SK-N-SH treated with all-trans-retinoic acid at 6 μM for 48 hours (cell line): ENCODE measurements around the gene OXSR1.
"Not testable (repeated sequence)": the region's sequence is repeated elsewhere in the genome, so short reads cannot be mapped to it uniquely, and the experiment has no call there.

Experiments
- ATAC-seq: fragments of 200-7000 bp; cut with Tn5 transposase; 3 replicates; pipeline ENCODE4 v1.9.1; 2020; ENCODE audit warnings: mild to moderate bottlenecking, moderate library complexity
- ARNTL ChIP-seq: fragments of 450-650 bp; formaldehyde crosslinking; IDR thresholded peaks from 2 replicates; pipeline ENCODE4 v1.5.0; 2020; ENCODE audit warnings: low read depth, mild to moderate bottlenecking, moderate library complexity, borderline replicate concordance
- BACH2 ChIP-seq: fragments of 250-450 bp; sonication (Bioruptor Pico); IDR thresholded peaks from 2 replicates; pipeline ENCODE4 v1.9.0; 2021; ENCODE audit warnings: mild to moderate bottlenecking, borderline replicate concordance
- CSDC2 ChIP-seq: fragments of 250-450 bp; sonication (Bioruptor Pico); IDR thresholded peaks from 2 replicates; pipeline ENCODE4 v1.5.0; 2020; ENCODE audit warnings: mild to moderate bottlenecking, moderate library complexity
- ESRRG ChIP-seq: fragments of 250-450 bp; sonication (Bioruptor Pico); IDR thresholded peaks from 2 replicates; pipeline ENCODE4 v1.6.1; 2021; ENCODE audit warnings: mild to moderate bottlenecking
- GLIS3 ChIP-seq: fragments of 250-450 bp; sonication (Bioruptor Pico); IDR thresholded peaks from 2 replicates; pipeline ENCODE4 v1.5.0; 2020; ENCODE audit warnings: mild to moderate bottlenecking, moderate library complexity
- OSR1 ChIP-seq: fragments of 250-450 bp; sonication (Bioruptor Pico); IDR thresholded peaks from 2 replicates; pipeline ENCODE4 v1.8.0; 2022; ENCODE audit warnings: moderate library complexity, mild to moderate bottlenecking, inconsistent platforms
- PPARA ChIP-seq: fragments of 250-450 bp; sonication (Bioruptor Pico); IDR thresholded peaks from 2 replicates; pipeline ENCODE4 v1.5.0; 2020; ENCODE audit warnings: mild to moderate bottlenecking, borderline replicate concordance
- SNAI2 ChIP-seq: fragments of 250-450 bp; sonication (Bioruptor Pico); IDR thresholded peaks from 2 replicates; pipeline ENCODE4 v1.5.0; 2020; ENCODE audit warnings: mild to moderate bottlenecking, moderate library complexity
- TCF4 ChIP-seq: fragments of 250-450 bp; sonication (Bioruptor Pico); IDR thresholded peaks from 2 replicates; pipeline ENCODE4 v1.8.0; 2021; ENCODE audit warnings: mild to moderate bottlenecking, moderate library complexity, borderline replicate concordance
- TOX ChIP-seq: fragments of 250-450 bp; sonication (Bioruptor Pico); IDR thresholded peaks from 2 replicates; pipeline ENCODE4 v1.8.0; 2021; ENCODE audit warnings: mild to moderate bottlenecking, moderate library complexity, borderline replicate concordance
- ZFP30 ChIP-seq: fragments of 450-650 bp; formaldehyde crosslinking; IDR thresholded peaks from 2 replicates; pipeline ENCODE4 v1.5.0; 2022; ENCODE audit warnings: mild to moderate bottlenecking, moderate library complexity
- ZNF8 ChIP-seq: fragments of 450-650 bp; formaldehyde crosslinking; IDR thresholded peaks from 2 replicates; pipeline ENCODE4 v1.5.0; 2020; ENCODE audit warnings: mild to moderate bottlenecking, moderate library complexity
- TF ChIP-seq, protein P1 (sequence below): fragments of 250-450 bp; sonication (Bioruptor Pico); IDR thresholded peaks from 2 replicates; pipeline ENCODE4 v1.5.1; 2021; ENCODE audit warnings: mild to moderate bottlenecking, moderate library complexity
- TF ChIP-seq, protein P2 (sequence below): fragments of 250-450 bp; sonication (Bioruptor Pico); IDR thresholded peaks from 2 replicates; pipeline ENCODE4 v1.8.0; 2020; ENCODE audit warnings: mild to moderate bottlenecking, moderate library complexity, borderline replicate concordance
- TF ChIP-seq, protein P3 (sequence below): fragments of 250-450 bp; sonication (Bioruptor Pico); IDR thresholded peaks from 2 replicates; pipeline ENCODE4 v1.8.0; 2021; ENCODE audit warnings: low read depth, mild to moderate bottlenecking, moderate library complexity, borderline replicate concordance
- TF ChIP-seq, protein P4 (sequence below): fragments of 250-450 bp; sonication (Bioruptor Pico); IDR thresholded peaks from 2 replicates; pipeline ENCODE4 v1.5.0; 2020; ENCODE audit warnings: mild to moderate bottlenecking, moderate library complexity
- TF ChIP-seq, protein P5 (sequence below): fragments of 250-450 bp; sonication (Bioruptor Pico); IDR thresholded peaks from 2 replicates; pipeline ENCODE4 v1.5.1; 2020; ENCODE audit warnings: low read depth, mild to moderate bottlenecking, moderate library complexity

Gene OXSR1

DNA sequence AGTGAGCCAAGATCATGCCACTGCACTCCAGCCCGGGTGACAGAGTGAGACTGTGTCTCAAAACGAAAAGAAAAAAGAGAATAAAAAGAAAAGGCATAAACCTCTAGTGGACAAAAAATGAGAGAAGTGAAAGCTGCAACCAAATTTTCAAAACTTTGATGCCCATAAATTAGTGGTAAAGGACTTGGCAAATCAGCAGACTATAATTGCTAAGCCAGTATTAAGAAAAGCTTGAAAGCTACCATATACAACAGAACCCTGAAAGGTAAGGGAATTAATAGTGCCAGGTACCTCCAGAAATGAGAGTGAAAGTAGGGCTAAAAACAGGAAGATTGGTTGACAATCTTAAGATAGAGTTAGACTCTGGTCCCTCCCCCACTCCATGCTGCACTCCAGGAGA is 67.4 kb downstream of the OXSR1 start:
- ATAC-seq, result no peak
- TF ChIP-seq, protein P1, sequence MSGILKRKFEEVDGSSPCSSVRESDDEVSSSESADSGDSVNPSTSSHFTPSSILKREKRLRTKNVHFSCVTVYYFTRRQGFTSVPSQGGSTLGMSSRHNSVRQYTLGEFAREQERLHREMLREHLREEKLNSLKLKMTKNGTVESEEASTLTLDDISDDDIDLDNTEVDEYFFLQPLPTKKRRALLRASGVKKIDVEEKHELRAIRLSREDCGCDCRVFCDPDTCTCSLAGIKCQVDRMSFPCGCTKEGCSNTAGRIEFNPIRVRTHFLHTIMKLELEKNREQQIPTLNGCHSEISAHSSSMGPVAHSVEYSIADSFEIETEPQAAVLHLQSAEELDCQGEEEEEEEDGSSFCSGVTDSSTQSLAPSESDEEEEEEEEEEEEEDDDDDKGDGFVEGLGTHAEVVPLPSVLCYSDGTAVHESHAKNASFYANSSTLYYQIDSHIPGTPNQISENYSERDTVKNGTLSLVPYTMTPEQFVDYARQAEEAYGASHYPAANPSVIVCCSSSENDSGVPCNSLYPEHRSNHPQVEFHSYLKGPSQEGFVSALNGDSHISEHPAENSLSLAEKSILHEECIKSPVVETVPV (CRISPR knock-in tag), result no peak
- TF ChIP-seq, protein P2, sequence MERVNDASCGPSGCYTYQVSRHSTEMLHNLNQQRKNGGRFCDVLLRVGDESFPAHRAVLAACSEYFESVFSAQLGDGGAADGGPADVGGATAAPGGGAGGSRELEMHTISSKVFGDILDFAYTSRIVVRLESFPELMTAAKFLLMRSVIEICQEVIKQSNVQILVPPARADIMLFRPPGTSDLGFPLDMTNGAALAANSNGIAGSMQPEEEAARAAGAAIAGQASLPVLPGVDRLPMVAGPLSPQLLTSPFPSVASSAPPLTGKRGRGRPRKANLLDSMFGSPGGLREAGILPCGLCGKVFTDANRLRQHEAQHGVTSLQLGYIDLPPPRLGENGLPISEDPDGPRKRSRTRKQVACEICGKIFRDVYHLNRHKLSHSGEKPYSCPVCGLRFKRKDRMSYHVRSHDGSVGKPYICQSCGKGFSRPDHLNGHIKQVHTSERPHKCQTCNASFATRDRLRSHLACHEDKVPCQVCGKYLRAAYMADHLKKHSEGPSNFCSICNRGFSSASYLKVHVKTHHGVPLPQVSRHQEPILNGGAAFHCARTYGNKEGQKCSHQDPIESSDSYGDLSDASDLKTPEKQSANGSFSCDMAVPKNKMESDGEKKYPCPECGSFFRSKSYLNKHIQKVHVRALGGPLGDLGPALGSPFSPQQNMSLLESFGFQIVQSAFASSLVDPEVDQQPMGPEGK (CRISPR knock-in tag), result no peak
- TF ChIP-seq PPARA (CRISPR knock-in tag) (no peak), OSR1 (CRISPR knock-in tag) (no peak), ZNF8 (CRISPR knock-in tag) (no peak), TOX (no peak), ESRRG (CRISPR knock-in tag) (no peak), GLIS3 (CRISPR knock-in tag) (no peak), TCF4 (CRISPR knock-in tag) (no peak)
- TF ChIP-seq, protein P3, sequence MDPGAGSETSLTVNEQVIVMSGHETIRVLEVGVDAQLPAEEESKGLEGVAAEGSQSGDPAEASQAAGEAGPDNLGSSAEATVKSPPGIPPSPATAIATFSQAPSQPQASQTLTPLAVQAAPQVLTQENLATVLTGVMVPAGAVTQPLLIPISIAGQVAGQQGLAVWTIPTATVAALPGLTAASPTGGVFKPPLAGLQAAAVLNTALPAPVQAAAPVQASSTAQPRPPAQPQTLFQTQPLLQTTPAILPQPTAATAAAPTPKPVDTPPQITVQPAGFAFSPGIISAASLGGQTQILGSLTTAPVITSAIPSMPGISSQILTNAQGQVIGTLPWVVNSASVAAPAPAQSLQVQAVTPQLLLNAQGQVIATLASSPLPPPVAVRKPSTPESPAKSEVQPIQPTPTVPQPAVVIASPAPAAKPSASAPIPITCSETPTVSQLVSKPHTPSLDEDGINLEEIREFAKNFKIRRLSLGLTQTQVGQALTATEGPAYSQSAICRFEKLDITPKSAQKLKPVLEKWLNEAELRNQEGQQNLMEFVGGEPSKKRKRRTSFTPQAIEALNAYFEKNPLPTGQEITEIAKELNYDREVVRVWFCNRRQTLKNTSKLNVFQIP, result no peak
- TF ChIP-seq, protein P4, sequence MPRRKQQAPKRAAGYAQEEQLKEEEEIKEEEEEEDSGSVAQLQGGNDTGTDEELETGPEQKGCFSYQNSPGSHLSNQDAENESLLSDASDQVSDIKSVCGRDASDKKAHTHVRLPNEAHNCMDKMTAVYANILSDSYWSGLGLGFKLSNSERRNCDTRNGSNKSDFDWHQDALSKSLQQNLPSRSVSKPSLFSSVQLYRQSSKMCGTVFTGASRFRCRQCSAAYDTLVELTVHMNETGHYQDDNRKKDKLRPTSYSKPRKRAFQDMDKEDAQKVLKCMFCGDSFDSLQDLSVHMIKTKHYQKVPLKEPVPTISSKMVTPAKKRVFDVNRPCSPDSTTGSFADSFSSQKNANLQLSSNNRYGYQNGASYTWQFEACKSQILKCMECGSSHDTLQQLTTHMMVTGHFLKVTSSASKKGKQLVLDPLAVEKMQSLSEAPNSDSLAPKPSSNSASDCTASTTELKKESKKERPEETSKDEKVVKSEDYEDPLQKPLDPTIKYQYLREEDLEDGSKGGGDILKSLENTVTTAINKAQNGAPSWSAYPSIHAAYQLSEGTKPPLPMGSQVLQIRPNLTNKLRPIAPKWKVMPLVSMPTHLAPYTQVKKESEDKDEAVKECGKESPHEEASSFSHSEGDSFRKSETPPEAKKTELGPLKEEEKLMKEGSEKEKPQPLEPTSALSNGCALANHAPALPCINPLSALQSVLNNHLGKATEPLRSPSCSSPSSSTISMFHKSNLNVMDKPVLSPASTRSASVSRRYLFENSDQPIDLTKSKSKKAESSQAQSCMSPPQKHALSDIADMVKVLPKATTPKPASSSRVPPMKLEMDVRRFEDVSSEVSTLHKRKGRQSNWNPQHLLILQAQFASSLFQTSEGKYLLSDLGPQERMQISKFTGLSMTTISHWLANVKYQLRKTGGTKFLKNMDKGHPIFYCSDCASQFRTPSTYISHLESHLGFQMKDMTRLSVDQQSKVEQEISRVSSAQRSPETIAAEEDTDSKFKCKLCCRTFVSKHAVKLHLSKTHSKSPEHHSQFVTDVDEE, result no peak
- TF ChIP-seq, all 23 proteins: peak for 0

DNA sequence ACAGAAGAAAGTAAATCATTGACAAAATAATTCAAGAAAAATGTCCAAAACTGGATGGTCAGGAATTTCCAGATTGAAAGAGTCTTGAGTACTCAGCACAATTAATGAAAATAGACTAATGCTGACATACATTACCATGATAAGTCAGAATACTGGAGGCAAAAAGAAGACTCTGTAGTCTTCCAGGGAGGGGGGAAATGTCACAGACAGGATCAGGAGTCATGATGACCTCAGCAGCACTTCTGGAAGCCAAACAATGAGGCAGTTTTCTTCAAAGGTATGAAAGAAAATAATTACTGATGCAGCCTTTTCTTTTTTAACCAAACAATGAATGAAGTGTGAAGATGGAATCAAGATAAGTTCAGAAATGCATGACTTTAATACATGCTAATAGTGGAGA is 70.1 kb downstream of the OXSR1 start:
- TF ChIP-seq ZFP30 (CRISPR knock-in tag) (no peak), TOX (no peak), BACH2 (no peak), TCF4 (CRISPR knock-in tag) (no peak), ZNF8 (CRISPR knock-in tag) (no peak), PPARA (CRISPR knock-in tag) (no peak)
- ATAC-seq, result no peak

DNA sequence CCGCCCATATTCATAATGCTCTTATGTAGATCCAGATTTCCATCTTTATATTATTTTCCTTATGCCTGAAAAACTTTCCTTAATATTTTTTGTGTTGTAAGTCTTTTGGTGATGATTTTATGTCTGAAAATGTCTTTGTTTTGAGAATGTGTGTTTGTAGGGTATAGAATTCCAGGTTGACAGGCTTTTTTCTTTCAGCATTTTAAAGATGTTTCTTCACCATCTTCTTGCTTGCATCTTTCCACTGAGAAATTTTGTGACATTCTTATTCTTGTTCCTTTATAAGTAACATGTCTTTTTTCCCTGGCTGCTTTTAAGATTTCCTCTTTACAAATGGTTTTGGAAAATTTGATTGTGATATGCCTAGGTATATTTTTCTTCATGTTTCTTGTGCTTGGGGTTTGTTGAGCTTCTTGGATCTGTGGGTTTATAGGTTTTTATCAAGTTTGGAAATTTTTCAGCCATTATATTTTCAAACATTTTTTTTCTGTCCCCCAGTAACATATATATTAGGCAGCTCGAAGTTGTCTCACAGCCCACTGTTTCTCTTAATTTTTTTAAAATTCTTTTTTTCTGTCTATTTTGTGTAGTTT is 73.2 kb downstream of the OXSR1 start:
- TF ChIP-seq CSDC2 (CRISPR knock-in tag) (no peak), OSR1 (CRISPR knock-in tag) (no peak), GLIS3 (CRISPR knock-in tag) (no peak), ZNF8 (CRISPR knock-in tag) (no peak), ARNTL (CRISPR knock-in tag) (no peak), ESRRG (CRISPR knock-in tag) (no peak), PPARA (CRISPR knock-in tag) (no peak), SNAI2 (no peak), ZFP30 (CRISPR knock-in tag) (no peak)
- TF ChIP-seq, protein P2 (CRISPR knock-in tag), result no peak
- TF ChIP-seq, protein P4, result no peak
- TF ChIP-seq, protein P5, sequence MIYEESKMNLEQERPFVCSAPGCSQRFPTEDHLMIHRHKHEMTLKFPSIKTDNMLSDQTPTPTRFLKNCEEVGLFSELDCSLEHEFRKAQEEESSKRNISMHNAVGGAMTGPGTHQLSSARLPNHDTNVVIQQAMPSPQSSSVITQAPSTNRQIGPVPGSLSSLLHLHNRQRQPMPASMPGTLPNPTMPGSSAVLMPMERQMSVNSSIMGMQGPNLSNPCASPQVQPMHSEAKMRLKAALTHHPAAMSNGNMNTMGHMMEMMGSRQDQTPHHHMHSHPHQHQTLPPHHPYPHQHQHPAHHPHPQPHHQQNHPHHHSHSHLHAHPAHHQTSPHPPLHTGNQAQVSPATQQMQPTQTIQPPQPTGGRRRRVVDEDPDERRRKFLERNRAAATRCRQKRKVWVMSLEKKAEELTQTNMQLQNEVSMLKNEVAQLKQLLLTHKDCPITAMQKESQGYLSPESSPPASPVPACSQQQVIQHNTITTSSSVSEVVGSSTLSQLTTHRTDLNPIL (CRISPR knock-in tag), result no peak
- ATAC-seq, result no peak

DNA sequence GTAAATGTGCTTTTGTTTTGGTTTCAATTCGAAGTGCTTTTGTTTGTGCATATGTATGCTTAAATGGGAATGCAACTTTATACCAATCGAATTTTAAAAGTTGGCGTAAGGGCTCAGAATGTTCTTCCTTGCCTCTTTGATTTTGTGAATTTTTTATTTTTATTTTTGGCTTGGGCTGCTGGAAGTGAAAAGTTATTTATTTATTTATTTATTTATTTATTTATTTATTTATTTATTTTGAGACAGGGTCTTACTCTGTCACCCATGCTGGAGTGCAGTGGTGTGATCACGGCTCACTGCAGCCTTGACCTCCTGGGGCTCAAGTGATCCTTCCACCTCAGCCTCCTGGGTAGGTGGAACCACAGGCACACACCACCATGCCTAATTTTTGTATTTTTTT is 77.5 kb downstream of the OXSR1 start:
- ATAC-seq, result not testable (repeated sequence)
